ENCODE results near the gene TCEA2.
A peak's percentile ranks its signal among the peaks of the same experiment; 100 is the strongest.

The TCEA2 gene

DNA sequence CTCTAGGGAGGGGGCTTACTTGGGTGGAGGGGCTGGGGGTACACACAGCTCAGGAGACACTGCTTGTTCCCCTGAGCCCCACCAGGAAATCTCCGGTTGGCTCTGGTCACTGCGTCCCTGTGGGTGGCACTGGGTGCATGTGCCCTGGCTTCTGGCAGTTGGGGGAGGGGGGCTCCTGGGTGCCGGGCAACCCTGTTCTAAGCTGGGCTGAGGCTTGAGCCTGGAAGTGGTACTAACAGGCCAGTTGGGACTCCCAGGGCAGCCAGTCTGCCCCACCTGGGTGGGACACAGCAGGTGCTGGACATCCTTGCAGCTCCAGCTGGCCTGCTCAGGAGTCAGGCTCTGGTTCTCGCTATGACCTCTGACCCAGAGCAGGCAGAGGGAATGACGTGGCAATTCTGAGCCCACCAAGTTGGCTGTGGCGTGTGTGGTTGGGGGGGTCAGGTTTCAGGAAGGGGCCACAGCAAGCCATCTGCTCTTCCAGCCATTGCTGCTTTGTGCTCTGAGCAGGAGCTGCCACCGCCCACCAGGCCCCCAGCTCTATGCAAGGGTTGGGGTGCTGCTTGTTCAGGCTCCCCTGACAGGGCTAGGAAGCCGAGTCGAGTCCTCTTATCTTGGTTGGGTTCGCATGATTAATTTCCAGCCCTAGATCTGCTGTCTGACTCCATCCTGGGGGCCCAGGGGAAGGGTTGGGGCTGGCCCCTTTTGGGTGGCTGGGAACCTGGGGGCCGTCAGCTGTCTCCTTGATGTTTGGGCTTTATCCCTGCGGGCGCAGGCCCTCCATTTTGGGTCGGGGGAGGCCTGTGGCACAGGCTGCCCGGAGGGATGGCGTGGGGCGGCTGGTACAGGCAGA lies 26.4 kb upstream of the TCEA2 start:
- no peak overlapping the region for H3K4me3 ChIP-seq (ENCODE audit: low read depth, low read length)
- no peak overlapping the region for H3K4me2 ChIP-seq (ENCODE audit: low read length)
- H3K9ac ChIP-seq = no peak overlapping the region
- no peaks in the 10 kb centered on the region for H3K36me3 ChIP-seq (ENCODE audit: control insufficient read depth, insufficient read depth, low read length)
- H3K27me3 ChIP-seq (ENCODE audit: control insufficient read depth, insufficient read depth, low read length) = no peaks in the 10 kb centered on the region
- no peak overlapping the region for H2AFZ ChIP-seq
- no peak overlapping the region for H3K27ac ChIP-seq
- H3K4me1 ChIP-seq = peaks cover 4% of the 10 kb centered on the region
- no peaks in the 10 kb centered on the region for H3K79me2 ChIP-seq
- TF ChIP-seq, protein P1, sequence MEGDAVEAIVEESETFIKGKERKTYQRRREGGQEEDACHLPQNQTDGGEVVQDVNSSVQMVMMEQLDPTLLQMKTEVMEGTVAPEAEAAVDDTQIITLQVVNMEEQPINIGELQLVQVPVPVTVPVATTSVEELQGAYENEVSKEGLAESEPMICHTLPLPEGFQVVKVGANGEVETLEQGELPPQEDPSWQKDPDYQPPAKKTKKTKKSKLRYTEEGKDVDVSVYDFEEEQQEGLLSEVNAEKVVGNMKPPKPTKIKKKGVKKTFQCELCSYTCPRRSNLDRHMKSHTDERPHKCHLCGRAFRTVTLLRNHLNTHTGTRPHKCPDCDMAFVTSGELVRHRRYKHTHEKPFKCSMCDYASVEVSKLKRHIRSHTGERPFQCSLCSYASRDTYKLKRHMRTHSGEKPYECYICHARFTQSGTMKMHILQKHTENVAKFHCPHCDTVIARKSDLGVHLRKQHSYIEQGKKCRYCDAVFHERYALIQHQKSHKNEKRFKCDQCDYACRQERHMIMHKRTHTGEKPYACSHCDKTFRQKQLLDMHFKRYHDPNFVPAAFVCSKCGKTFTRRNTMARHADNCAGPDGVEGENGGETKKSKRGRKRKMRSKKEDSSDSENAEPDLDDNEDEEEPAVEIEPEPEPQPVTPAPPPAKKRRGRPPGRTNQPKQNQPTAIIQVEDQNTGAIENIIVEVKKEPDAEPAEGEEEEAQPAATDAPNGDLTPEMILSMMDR (IDR thresholded peaks at IDR 0.05) = no peak
- no peaks in the 10 kb centered on the region for H3K9me3 ChIP-seq (ENCODE audit: control insufficient read depth, low read length)

GRCh38 chr20:64037199-64037497 lies 25.9 kb upstream of the TCEA2 start:
- no peak overlapping the region for H3K9ac ChIP-seq
- H3K4me3 ChIP-seq (ENCODE audit: low read depth, low read length) = no peak overlapping the region
- H3K27me3 ChIP-seq (ENCODE audit: control insufficient read depth, insufficient read depth, low read length) = no peaks in the 10 kb centered on the region
- H3K4me1 ChIP-seq = peaks cover 4% of the 10 kb centered on the region
- no peaks in the 10 kb centered on the region for H3K9me3 ChIP-seq (ENCODE audit: control insufficient read depth, low read length)
- no peak overlapping the region for H2AFZ ChIP-seq
- H3K79me2 ChIP-seq = no peaks in the 10 kb centered on the region
- TF ChIP-seq, protein P1 (IDR thresholded peaks at IDR 0.05) = no peak
- no peaks in the 10 kb centered on the region for H3K36me3 ChIP-seq (ENCODE audit: control insufficient read depth, insufficient read depth, low read length)
- H3K4me2 ChIP-seq (ENCODE audit: low read length) = no peak overlapping the region
- no peak overlapping the region for H3K27ac ChIP-seq

DNA sequence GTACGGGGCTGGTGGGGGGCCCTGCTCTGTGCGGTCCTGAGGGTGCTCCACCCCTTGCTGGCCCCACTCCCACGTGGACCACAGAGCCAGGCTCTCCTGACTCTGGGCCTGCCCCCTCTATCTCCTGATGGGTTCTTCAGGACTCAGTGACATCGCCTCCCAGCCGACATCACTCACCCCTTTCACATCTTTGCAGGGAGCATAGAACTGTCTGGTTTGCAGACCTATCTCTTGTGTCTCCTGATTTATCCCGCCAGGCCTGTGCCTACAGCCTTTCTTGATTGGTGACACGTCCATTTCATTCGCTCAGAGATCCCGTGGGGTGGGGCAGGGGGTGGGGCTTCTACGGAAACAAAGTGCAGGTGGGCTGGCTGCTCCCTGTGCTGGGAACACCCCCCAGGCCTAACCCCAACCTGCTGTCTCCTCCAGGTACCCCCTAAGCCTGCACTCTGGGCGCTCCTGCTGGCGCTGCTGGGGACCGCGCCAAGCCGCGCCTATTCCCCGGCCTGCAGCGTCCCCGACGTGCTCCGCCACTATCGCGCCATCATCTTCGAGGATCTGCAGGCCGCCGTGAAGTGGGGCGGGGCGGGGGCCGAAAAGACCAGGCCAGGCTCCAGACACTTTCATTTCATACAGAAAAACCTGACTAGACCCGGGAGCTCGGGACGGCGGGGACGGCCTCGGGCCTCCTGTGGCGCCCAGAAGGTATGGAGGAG lies 25.3 kb upstream of the TCEA2 start:
- no peaks in the 10 kb centered on the region for H3K27me3 ChIP-seq (ENCODE audit: control insufficient read depth, insufficient read depth, low read length)
- H3K4me1 ChIP-seq = peaks cover 4% of the 10 kb centered on the region
- peak overlapping the region; percentile 88 for H2AFZ ChIP-seq
- peak overlapping the region; percentile 65 for H3K4me3 ChIP-seq (ENCODE audit: low read depth, low read length)
- H3K4me2 ChIP-seq (ENCODE audit: low read length) = peak overlapping the region; percentile 82
- no peaks in the 10 kb centered on the region for H3K79me2 ChIP-seq
- no peaks in the 10 kb centered on the region for H3K9me3 ChIP-seq (ENCODE audit: control insufficient read depth, low read length)
- no peak overlapping the region for H3K9ac ChIP-seq
- no peaks in the 10 kb centered on the region for H3K36me3 ChIP-seq (ENCODE audit: control insufficient read depth, insufficient read depth, low read length)
- TF ChIP-seq, protein P1 (IDR thresholded peaks at IDR 0.05) = no peak
- no peak overlapping the region for H3K27ac ChIP-seq

DNA sequence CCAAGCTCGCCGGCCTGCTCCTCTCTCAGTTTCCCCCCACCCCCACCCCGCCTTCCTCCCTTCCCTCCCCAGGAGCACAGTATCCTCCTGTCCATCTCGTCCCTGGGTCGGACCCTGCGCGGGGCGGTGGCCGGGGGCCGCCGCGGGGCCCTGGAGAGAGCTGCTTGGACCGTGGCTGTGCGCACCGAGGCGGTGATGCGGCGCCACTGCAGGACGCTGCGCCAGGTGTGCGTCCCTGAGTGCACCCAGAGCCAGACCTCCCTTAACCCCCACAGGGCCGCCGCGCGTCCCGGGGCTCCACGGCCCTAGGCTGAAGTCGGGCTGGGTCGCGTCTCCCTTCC lies 24.8 kb upstream of the TCEA2 start:
- H3K4me2 ChIP-seq (ENCODE audit: low read length) = peak overlapping the region; percentile 82
- no peaks in the 10 kb centered on the region for H3K9me3 ChIP-seq (ENCODE audit: control insufficient read depth, low read length)
- no peak overlapping the region for H3K27ac ChIP-seq
- no peak overlapping the region for H3K9ac ChIP-seq
- TF ChIP-seq, protein P1 (IDR thresholded peaks at IDR 0.05) = no peak
- peak overlapping the region; percentile 88 for H2AFZ ChIP-seq
- H3K27me3 ChIP-seq (ENCODE audit: control insufficient read depth, insufficient read depth, low read length) = no peaks in the 10 kb centered on the region
- no peaks in the 10 kb centered on the region for H3K36me3 ChIP-seq (ENCODE audit: control insufficient read depth, insufficient read depth, low read length)
- peak overlapping the region; percentile 65 for H3K4me3 ChIP-seq (ENCODE audit: low read depth, low read length)
- peaks cover 4% of the 10 kb centered on the region for H3K4me1 ChIP-seq
- no peaks in the 10 kb centered on the region for H3K79me2 ChIP-seq

Measured in parathyroid adenoma (tissue), 2 donors.